T-helper 2 cell treated with Interferon-gamma antibody and Interleukin-4, amounts not matched to agents 100 ng/mL and 5 ng/mL, for 36 hours (primary cell): Measurements from ENCODE around the gene ARID3A. TPM values are rescaled to one million over a fixed set of nuclear protein-coding genes. Genes with fewer than 3 reads are reported as not detected.

Experiments used
- intact Hi-C: fragments of 100-400 bp; cut with micrococcal nuclease; formaldehyde crosslinking; loops from one replicate; pipeline ENCODE4 v1.15.1; 2023
- total RNA-seq: library from RNA; stranded (reverse); gene quantifications from 2 replicates; pipeline ENCODE4 v1.2.3, GENCODE V29; 2022

The ARID3A gene
- total RNA-seq, 1 donor from 2014 or later: 26.8 TPM

DNA sequence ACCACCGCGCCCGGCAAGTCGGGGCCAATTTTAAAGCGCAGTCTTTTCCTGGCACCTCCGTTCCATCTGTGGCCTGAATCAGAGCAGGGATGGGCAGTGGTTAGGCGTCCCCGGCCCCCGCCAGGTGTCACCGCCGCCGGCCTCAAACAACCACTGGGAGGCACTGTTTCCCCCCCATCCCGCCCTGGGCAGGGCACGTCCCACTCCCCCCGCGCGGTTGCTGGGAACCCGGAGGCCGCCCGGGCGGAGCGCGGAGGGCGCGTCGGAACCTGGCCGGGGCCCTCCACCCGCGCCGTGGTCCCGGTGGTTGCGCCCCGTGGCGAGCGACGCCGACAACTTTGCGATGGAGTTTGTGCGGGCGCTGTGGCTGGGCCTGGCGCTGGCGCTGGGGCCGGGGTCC lies 74.3 kb downstream of the ARID3A start, which contains the start of gene GRIN3B:
TSS of gene GRIN3B (plus strand) at position 325 of the 400 bp plus-strand sequence. CDS start at position 344, 19 bp downstream.
- intact Hi-C loops: no loop called here

DNA sequence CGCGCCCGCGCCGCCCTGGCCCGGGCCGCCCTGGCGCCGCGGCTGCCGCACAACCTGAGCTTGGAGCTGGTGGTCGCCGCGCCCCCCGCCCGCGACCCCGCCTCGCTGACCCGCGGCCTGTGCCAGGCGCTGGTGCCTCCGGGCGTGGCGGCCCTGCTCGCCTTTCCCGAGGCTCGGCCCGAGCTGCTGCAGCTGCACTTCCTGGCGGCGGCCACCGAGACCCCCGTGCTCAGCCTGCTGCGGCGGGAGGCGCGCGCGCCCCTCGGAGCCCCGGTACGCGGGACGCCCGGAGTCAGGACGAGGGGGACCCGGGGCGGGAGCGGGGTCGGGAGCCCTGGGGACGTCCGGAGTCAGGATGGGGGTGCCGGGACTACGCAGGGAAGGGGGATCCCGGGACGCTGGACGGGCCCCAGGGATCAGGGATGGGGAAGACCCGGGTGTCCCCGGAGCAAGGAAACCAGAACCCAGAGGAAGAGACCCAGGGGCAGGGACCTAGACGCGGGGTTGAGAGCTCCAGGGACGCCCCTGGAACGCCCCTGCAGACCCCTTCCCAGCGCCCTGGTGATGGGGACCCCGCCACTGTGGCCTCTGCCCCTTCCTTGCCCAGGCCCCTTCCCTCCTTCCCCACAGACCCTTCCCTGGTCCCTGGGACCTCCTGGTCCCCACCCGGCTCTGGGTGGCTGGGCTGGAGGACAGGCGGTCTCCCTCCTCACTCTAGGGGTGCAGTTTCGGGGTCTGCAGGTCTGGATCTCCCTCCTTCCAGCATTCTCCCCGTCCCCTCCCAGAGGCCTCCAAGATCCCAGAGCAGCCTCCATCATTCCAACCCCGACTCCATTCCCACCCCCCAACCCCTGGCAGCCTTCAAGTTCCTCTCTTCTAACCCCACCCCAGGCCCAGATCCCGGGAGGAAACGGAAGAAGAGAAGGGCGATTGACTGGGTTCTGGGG lies 75.0 kb downstream of the ARID3A start:
- intact Hi-C loops: loop anchor here (1.0 kb wide), 1 partner anchor 80 kb away; no protein-coding TSS in a partner anchor

DNA sequence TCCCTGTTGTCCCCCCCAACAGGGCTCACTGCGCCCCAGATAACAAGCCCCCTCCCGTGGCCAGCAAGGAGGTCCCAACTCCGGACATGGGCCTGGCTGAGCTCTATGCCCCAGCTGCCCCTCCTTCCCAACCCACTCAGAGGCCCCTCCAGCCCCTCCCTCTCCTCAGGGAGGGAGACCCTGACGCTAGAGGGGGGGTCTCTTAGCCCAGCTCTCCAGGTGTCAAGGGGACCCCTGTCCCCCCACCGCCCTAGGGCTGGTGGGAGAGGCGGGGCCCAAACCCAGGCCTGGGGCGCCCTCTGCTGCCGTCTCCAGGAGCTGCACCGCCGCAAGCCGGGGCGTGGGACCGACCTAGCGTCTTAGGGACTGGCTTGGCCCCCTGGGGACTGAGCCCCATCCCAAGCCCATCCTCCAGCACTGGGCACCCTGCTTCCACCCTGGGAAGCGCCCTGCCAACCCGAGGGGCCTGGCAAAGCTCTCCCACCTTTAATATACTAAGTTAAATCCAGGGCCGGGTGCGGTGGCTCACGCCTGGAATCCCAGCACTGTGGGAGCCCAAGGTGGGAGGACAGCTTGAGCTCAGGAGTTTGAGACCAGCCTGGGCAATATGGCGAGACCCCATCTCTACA lies 75.8 kb downstream of the ARID3A start:
- intact Hi-C loops: loop anchor here (1.0 kb wide), 1 partner anchor 80 kb away; no protein-coding TSS in a partner anchor

DNA sequence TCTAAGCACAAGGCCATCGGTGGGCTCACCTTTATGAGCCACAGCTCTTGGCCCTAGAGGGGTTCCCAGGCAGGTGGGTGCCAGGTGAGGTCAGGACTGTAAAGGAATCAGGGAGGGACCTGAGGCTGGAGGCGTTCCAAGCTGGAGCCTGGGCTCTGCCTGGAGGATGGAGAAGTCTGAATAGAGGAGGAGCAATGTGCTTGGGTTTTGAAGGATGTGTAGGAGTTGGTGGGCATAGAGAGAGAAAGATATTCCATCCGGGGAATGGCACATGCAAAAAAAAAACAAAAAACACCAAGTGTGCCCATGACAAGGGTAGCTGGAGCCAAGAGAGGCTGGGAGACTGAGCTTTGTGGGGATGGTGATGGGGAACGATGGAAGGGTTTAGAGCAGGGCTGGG lies 76.8 kb downstream of the ARID3A start:
- intact Hi-C loops: no loop called here

DNA sequence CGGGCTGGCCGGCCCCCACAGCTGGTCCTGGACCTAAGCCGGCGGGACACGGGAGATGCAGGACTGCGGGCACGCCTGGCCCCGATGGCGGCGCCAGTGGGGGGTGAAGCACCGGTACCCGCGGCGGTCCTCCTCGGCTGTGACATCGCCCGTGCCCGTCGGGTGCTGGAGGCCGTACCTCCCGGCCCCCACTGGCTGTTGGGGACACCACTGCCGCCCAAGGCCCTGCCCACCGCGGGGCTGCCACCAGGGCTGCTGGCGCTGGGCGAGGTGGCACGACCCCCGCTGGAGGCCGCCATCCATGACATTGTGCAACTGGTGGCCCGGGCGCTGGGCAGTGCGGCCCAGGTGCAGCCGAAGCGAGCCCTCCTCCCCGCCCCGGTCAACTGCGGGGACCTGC lies 77.4 kb downstream of the ARID3A start:
- intact Hi-C loops: no loop called here

DNA sequence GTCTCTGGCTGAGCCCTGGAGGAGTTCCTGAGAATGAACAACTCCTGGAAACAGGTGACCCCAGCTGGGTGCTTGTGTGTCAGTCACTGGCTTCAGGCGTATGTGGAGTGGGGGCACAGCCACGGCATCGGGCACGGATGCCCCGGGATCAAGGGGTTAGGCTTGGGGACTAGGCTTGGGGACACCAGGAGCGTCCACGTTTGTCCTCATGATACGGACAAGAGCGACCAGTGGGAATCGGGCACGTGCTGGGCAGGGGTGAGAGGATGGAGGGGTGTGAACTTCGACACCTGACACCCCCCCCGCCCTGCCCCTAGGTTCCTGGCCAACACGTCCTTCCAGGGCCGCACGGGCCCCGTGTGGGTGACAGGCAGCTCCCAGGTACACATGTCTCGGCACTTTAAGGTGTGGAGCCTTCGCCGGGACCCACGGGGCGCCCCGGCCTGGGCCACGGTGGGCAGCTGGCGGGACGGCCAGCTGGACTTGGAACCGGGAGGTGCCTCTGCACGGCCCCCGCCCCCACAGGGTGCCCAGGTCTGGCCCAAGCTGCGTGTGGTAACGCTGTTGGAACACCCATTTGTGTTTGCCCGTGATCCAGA lies 78.5 kb downstream of the ARID3A start:
- intact Hi-C loops: no loop called here

DNA sequence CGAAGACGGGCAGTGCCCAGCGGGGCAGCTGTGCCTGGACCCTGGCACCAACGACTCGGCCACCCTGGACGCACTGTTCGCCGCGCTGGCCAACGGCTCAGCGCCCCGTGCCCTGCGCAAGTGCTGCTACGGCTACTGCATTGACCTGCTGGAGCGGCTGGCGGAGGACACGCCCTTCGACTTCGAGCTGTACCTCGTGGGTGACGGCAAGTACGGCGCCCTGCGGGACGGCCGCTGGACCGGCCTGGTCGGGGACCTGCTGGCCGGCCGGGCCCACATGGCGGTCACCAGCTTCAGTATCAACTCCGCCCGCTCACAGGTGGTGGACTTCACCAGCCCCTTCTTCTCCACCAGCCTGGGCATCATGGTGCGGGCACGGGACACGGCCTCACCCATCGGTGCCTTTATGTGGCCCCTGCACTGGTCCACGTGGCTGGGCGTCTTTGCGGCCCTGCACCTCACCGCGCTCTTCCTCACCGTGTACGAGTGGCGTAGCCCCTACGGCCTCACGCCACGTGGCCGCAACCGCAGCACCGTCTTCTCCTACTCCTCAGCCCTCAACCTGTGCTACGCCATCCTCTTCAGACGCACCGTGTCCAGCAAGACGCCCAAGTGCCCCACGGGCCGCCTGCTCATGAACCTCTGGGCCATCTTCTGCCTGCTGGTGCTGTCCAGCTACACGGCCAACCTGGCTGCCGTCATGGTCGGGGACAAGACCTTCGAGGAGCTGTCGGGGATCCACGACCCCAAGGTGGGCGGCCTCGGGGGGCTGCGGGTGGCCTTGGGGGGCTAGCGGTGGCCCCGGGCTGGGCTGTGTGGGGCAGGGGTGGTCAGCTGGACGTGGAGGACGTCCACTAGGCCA lies 79.2 kb downstream of the ARID3A start:
- intact Hi-C loops: no loop called here

DNA sequence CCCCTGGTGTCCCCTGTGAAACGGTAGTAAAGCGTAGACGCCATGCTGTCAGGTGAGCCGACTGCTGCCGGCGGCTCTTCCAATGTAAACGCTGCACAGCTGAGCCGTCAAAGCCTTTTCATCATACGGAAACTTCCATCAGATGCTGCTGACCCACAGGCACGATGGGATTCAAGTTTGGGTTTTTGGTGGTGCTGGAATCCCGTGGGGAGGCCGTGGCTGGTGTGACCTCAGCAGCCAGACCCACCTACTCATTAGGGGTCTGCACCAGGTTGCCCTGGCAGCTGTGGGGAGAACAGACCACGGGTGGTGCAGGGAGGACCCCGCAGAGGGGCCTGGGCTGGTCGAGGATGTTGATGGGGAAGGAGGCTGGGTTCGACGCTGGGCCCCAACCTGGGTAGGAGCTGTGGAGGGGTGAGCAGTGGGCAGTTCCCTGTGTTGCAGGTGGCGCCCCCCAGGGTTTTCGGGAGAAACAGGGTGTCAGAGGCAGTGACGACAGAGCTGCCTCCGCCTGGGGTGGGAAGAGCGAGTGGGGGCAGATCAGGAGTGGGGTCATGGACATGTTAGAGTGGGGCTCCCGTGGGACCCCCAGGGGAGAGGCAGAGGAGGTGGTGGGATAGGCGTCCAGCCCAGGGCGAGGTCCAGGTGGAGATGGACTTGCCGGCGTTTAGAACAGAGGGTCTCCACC lies 81.0 kb downstream of the ARID3A start:
- intact Hi-C loops: no loop called here

DNA sequence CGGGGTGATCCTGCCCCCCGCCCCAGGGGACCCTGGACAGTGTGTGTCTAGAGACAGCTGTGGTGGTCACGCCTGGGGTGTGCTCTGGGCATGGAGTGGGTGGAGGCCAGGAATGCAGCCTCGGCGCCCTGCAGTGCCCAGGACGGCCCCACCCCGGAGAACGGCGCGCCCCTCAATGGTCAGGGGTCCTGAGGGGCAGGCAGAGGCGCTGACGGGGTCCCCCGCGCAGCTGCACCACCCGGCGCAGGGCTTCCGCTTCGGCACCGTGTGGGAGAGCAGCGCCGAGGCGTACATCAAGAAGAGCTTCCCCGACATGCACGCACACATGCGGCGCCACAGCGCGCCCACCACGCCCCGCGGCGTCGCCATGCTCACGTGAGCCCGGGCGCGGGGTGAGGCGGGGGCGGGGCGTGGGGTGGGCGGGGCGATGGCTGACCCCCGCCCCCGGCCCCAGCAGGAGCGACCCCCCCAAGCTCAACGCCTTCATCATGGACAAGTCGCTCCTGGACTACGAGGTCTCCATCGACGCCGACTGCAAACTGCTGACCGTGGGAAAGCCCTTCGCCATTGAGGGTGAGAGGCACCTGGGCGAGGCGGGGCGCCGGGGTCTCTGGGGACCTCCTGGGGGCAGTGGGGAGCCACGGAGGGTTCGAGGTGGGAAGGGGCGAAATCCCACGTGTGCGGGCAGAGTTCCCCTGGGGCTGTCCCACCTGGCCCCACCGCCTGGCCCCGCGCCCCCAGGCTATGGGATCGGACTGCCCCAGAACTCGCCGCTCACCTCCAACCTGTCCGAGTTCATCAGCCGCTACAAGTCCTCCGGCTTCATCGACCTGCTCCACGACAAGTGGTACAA lies 81.8 kb downstream of the ARID3A start:
- intact Hi-C loops: no loop called here

DNA sequence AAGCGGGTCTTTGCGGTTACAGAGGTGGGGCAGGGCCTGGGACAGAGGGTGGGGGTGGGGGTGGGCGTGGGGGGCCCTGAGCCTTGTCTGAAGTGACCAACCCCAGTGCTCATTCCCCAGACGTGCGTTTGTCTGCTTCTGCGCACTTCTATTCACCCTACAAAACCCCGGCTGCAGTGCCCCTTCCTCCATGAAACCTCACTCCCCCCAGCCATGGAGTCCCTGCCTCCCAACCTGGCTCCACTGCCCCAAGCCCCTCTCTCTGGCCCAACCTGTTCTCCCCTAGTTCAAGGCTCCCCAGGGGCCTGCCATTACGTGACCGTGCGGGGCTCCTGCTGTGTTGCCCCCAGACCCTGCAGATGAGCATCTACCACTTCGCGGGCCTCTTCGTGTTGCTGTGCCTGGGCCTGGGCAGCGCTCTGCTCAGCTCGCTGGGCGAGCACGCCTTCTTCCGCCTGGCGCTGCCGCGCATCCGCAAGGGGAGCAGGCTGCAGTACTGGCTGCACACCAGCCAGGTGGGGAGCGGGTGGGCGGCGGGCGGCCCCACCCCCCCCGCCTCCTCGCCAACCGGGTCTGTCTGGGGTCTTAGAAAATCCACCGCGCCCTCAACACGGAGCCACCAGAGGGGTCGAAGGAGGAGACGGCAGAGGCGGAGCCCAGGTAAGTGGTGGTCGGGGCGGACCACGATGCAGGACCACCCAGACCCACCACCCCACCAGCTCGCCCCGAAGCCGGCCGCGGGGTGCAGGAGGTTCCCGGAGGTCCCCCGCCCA lies 82.6 kb downstream of the ARID3A start:
- intact Hi-C loops: no loop called here

DNA sequence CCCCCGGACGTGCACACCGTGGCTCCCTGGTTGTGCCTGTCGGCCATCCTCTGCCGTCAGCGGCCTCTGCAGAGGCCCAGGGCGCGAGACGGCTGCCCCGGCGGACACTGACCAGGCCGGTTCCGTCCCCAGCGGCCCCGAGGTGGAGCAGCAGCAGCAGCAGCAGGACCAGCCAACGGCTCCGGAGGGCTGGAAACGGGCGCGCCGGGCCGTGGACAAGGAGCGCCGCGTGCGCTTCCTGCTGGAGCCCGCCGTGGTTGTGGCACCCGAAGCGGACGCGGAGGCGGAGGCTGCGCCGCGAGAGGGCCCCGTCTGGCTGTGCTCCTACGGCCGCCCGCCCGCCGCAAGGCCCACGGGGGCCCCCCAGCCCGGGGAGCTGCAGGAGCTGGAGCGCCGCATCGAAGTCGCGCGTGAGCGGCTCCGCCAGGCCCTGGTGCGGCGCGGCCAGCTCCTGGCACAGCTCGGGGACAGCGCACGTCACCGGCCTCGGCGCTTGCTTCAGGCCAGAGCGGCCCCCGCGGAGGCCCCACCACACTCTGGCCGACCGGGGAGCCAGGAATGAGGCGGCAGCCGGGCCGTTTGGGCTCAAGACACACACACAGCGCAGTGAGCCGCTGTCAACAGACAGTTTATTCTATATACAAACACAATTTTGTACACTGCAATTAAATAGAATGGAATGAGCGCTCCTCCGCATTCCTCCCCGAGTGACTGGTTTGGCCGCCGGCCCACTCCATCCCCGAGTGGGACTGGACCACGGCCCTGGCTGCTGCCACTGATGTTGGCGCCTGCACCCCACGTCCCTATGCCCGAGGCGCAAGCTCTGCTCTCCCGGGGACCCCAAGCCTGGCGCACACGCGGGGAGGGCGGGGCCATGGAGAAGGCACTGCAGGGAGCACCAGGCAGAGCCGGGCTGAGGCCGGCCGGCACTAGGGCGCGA lies 83.5 kb downstream of the ARID3A start:
- intact Hi-C loops: no loop called here

DNA sequence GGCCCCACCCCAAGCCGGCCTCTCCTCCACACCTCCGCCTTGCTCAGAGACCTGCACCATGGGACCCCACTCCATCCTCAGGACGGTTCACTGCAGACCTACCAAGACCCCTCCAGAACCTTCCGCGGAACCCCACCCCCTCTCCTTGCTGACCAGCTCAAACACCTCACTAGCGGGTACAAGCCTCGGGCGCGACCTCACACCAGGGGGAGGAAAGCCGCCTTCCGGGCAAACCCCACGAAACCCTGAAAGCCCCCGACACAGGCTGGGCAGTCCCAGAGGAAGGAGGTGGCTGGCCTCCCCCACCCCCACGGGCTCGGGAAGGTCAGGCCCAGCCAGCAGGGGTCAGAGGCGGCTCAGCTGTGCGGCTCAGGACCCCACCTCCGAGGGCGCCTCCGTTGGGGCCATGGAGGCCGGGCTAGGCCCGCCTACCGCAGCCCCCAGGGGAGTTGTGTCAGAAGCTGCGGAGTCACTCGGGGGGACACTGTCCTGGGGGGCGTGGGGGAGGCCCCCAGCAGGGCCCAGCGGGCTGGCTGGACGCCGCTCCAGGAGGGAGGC lies 84.2 kb downstream of the ARID3A start:
- intact Hi-C loops: no loop called here

DNA sequence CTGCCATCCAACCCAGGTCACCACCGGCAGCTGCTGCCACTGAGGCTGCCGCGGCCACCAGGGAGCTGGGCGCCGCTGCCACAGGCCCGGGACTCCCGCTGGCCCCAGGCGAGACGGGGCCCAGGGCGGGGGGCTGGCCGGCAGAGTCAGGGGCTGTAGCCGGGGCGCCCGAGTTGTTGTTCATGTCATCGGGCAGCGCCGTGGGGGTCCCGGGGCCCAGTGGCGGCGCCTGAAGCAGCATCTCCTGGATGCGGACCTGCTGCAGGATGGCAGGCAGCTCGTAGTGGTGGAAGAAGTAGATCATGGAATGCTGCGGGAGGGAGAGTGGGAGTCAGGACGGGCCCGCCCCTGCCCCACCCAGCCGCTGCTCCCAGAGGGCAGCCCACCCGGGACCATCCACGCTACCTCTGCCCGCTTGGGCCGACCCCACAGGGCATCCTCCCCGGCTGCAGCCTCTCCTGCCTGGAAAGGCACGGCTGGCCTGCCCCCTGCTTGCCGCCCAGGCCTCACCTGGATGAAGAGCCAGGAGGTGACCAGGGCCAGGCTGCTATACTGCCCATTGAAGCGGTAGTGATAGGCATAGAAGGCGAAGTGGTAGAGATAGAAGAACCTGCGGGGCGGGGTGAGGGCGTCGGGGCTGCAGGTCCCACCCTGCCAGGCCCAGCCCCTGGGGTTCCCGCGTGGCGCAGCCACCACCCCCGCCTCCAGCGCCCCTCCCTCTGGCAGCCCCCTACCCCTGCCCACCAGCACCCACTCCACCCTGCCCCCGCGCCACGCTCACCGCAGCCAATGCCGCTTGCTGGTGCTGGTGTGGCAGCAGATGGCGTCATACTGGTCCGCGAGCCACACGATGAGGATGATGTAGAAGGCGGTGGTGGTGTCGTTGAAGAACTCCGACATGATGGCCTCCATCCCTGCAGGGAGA lies 85.0 kb downstream of the ARID3A start:
- intact Hi-C loops: no loop called here

DNA sequence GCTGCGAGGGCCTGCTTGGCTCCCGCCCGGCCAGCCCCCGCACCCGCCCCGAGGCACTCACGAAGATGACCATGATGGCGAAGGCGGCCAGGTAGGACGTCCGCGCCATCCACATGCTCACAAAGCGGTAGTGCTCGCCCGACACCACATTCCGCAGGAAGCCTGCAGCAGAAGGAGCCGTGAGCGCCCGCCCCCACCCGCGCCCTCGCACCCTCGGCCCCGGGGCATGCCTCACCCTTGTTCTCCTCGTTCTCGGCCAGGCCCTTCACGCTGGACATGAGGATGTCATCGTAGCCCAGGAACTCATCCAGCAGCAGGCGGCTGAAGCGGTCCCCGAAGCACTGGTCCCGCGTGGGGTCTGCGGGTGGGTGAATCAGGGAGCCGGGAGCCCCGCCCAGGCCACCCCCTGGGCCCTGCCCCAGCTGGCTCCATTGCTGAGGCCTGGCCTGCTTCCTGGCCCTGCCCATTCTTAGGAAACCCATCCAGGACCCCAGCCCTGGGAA lies 86.0 kb downstream of the ARID3A start:
- intact Hi-C loops: no loop called here

DNA sequence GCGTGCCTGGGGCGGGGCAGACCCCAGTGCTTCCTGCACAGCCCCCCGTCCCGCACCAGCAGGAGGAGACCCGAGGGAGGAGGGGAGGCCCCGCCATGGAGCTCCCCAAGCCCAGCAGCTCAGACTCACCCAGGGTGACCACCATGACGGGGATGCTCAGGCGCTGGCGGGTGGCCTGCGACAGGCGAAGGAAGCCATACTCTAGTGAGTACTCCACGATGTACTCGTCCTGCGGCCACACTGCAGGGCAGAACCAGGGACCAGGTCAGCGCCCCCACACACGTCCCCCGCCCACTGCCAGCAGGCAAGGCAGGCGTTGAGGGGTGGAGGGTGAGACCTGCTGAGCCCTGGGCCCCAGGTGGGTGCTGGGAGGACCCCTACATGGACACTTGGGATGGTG lies 86.5 kb downstream of the ARID3A start:
- intact Hi-C loops: no loop called here

DNA sequence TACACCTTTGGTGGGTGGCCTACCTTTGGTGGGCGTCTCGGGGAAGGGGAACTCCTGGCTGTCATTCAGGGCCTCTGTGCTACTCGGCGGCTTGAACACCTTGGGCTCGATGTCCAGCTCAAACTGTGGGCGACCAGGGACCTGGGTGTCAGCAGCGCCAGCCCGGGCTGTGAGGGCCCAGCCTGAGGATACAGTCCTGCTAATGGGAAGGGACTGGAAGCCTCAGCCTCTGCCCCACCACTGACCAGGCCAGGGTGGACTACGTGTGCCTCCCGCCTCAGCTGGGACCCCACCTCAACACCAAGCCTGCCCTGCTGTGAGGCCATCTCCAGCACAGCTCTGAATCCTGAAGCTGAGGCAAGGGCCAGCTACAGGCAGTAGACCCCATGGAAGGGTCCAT lies 87.4 kb downstream of the ARID3A start:
- intact Hi-C loops: no loop called here
